HG02678 (cell line): Measurements from ENCODE around the gene TAF1.
"Not testable (repeated sequence)": the region's sequence is repeated elsewhere in the genome, so short reads cannot be mapped to it uniquely, and the experiment has no call there.

Experiments used
- ATAC-seq: cut with Tn5 transposase; IDR thresholded peaks from one replicate; pipeline ENCODE4 v1.9.1; 2021; ENCODE audit warnings: mild to moderate bottlenecking, moderate library complexity; ENCODE audit not compliant: unreplicated experiment

Gene TAF1

GRCh38 chrX:71495979-71496378 is 129.8 kb downstream of the TAF1 start:
- ATAC-seq = not testable (repeated sequence)

- no peak for ATAC-seq
These were observed 130.3 kb downstream of the TAF1 start for GRCh38 chrX:71496476-71496875.

- not testable (repeated sequence) for ATAC-seq
These were observed 135.9 kb downstream of the TAF1 start for GRCh38 chrX:71502080-71502479.

- ATAC-seq = no peak
These were observed 138.2 kb downstream of the TAF1 start for GRCh38 chrX:71504346-71504745.

- no peak for ATAC-seq
These were observed 143.1 kb downstream of the TAF1 start for GRCh38 chrX:71509289-71509688.

- ATAC-seq = no peak
These were observed 144.0 kb downstream of the TAF1 start for GRCh38 chrX:71510161-71510560.

GRCh38 chrX:71513731-71514130 is 147.6 kb downstream of the TAF1 start:
- ATAC-seq = not testable (repeated sequence)

- peak; percentile 78 for ATAC-seq
These were observed 148.3 kb downstream of the TAF1 start for GRCh38 chrX:71514367-71515037.

GRCh38 chrX:71515038-71515396 is 148.9 kb downstream of the TAF1 start:
- no peak for ATAC-seq
